Measurements from ENCODE around the gene PDHA1.

GRCh38 chrX:19388741-19389140, 45.0 kb downstream of the PDHA1 start:
- TF ChIP-seq POLR2A (IDR thresholded peaks at IDR 0.05; ENCODE audit: low read length), result no peak
- no peak for TF ChIP-seq GATA1 (IDR thresholded peaks at IDR 0.05; ENCODE audit: low read depth, low read length)
